GM23338 (cell line): ENCODE results near the gene CCDC197. TPM values are rescaled to one million over a fixed set of nuclear protein-coding genes. Genes with fewer than 3 reads are reported as not detected.

ENCODE experiments used
- POLR2AphosphoS5 ChIP-seq: IDR thresholded peaks from 2 replicates; pipeline ENCODE4 v1.6.1; 2016; ENCODE audit warnings: antibody characterized with exemption, low read depth
- ZNF114 ChIP-seq: fragments of 250-450 bp; sonication (Bioruptor Pico); IDR thresholded peaks from 2 replicates; pipeline ENCODE4 v1.5.0; 2020; ENCODE audit warnings: mild to moderate bottlenecking, moderate library complexity
- polyA plus RNA-seq: library from polyadenylated mRNA; unstranded; fragments of >200 nt; fragmentation: Nextera tagmentation; extraction: Ambion mirVana; gene quantifications from 2 replicates; pipeline ENCODE4 v1.2.1, GENCODE V29; 2016
- total RNA-seq: library from RNA; depleted of rRNA; stranded (reverse); fragments of >200 nt; shearing (Covaris generic); gene quantifications from 2 replicates; pipeline ENCODE4 v1.2.3, GENCODE V29; 2014
- TF ChIP-seq, protein P1 (sequence below): fragments of 250-450 bp; sonication (Bioruptor Pico); IDR thresholded peaks from 2 replicates; pipeline ENCODE4 v1.5.0; 2020; ENCODE audit warnings: mild to moderate bottlenecking, moderate library complexity
- TF ChIP-seq, protein P2 (sequence below): IDR thresholded peaks from one replicate; pipeline ENCODE4 v1.6.1; 2018; ENCODE audit warnings: antibody characterized with exemption; ENCODE audit not compliant: unreplicated experiment
- TF ChIP-seq, protein P3 (sequence below), 2 experiments: fragments of 200-600 bp in 1 of 2; sonication (generic) in 1 of 2; conservative IDR thresholded peaks; 2 replicates each; pipeline versions ENCODE4 v1.5.1 to v1.6.1; 2016 to 2017; ENCODE audit warnings: antibody characterized with exemption in 2 of 2, low read depth in 2 of 2, mild to moderate bottlenecking in 2 of 2, moderate library complexity in 1 of 2

CCDC197 gene
- total and polyA plus RNA-seq, 2 experiments from 2014 or later = not detected

DNA sequence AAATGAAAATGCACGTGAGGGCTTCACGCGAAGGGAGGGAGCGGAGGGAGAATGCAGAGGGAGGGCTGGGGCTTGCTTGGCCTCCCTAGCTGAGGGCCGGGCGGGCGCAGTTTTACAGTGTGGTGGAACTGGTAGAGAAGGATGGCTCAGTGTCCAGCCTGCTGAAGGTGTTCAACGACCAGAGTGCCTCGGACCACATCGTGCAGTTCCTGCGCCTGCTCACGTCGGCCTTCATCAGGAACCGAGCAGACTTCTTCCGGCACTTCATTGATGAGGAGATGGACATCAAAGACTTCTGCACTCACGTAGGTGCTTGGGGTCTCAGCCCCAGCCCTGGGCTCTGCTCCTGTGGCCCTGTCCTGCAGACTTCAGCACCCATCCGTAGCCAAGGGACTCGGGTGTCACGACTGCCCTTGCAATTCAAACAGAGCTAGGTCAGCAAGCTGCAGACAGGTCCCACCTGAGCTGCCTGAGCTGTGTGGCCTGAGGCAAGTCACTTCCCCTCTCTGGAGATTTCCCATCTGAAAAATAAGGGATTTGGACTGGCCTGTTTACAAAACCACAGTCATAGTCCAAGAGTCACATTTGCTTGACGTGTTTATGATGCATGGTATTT lies 47.5 kb downstream of the CCDC197 start (continued):
- TF ChIP-seq, protein P1, sequence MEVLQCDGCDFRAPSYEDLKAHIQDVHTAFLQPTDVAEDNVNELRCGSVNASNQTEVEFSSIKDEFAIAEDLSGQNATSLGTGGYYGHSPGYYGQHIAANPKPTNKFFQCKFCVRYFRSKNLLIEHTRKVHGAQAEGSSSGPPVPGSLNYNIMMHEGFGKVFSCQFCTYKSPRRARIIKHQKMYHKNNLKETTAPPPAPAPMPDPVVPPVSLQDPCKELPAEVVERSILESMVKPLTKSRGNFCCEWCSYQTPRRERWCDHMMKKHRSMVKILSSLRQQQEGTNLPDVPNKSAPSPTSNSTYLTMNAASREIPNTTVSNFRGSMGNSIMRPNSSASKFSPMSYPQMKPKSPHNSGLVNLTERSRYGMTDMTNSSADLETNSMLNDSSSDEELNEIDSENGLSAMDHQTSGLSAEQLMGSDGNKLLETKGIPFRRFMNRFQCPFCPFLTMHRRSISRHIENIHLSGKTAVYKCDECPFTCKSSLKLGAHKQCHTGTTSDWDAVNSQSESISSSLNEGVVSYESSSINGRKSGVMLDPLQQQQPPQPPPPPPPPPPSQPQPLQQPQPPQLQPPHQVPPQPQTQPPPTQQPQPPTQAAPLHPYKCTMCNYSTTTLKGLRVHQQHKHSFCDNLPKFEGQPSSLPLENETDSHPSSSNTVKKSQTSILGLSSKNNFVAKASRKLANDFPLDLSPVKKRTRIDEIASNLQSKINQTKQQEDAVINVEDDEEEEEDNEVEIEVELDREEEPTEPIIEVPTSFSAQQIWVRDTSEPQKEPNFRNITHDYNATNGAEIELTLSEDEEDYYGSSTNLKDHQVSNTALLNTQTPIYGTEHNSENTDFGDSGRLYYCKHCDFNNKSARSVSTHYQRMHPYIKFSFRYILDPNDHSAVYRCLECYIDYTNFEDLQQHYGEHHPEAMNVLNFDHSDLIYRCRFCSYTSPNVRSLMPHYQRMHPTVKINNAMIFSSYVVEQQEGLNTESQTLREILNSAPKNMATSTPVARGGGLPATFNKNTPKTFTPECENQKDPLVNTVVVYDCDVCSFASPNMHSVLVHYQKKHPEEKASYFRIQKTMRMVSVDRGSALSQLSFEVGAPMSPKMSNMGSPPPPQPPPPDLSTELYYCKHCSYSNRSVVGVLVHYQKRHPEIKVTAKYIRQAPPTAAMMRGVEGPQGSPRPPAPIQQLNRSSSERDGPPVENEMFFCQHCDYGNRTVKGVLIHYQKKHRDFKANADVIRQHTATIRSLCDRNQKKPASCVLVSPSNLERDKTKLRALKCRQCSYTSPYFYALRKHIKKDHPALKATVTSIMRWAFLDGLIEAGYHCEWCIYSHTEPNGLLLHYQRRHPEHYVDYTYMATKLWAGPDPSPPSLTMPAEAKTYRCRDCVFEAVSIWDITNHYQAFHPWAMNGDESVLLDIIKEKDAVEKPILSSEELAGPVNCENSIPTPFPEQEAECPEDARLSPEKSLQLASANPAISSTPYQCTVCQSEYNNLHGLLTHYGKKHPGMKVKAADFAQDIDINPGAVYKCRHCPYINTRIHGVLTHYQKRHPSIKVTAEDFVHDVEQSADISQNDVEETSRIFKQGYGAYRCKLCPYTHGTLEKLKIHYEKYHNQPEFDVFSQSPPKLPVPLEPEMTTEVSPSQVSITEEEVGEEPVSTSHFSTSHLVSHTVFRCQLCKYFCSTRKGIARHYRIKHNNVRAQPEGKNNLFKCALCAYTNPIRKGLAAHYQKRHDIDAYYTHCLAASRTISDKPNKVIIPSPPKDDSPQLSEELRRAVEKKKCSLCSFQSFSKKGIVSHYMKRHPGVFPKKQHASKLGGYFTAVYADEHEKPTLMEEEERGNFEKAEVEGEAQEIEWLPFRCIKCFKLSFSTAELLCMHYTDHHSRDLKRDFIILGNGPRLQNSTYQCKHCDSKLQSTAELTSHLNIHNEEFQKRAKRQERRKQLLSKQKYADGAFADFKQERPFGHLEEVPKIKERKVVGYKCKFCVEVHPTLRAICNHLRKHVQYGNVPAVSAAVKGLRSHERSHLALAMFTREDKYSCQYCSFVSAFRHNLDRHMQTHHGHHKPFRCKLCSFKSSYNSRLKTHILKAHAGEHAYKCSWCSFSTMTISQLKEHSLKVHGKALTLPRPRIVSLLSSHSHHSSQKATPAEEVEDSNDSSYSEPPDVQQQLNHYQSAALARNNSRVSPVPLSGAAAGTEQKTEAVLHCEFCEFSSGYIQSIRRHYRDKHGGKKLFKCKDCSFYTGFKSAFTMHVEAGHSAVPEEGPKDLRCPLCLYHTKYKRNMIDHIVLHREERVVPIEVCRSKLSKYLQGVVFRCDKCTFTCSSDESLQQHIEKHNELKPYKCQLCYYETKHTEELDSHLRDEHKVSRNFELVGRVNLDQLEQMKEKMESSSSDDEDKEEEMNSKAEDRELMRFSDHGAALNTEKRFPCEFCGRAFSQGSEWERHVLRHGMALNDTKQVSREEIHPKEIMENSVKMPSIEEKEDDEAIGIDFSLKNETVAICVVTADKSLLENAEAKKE (CRISPR knock-in tag) = no peak
- TF ChIP-seq, protein P2, sequence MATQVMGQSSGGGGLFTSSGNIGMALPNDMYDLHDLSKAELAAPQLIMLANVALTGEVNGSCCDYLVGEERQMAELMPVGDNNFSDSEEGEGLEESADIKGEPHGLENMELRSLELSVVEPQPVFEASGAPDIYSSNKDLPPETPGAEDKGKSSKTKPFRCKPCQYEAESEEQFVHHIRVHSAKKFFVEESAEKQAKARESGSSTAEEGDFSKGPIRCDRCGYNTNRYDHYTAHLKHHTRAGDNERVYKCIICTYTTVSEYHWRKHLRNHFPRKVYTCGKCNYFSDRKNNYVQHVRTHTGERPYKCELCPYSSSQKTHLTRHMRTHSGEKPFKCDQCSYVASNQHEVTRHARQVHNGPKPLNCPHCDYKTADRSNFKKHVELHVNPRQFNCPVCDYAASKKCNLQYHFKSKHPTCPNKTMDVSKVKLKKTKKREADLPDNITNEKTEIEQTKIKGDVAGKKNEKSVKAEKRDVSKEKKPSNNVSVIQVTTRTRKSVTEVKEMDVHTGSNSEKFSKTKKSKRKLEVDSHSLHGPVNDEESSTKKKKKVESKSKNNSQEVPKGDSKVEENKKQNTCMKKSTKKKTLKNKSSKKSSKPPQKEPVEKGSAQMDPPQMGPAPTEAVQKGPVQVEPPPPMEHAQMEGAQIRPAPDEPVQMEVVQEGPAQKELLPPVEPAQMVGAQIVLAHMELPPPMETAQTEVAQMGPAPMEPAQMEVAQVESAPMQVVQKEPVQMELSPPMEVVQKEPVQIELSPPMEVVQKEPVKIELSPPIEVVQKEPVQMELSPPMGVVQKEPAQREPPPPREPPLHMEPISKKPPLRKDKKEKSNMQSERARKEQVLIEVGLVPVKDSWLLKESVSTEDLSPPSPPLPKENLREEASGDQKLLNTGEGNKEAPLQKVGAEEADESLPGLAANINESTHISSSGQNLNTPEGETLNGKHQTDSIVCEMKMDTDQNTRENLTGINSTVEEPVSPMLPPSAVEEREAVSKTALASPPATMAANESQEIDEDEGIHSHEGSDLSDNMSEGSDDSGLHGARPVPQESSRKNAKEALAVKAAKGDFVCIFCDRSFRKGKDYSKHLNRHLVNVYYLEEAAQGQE = no peak
- TF ChIP-seq ZNF114 (CRISPR knock-in tag) = no peak
- TF ChIP-seq, protein P3, sequence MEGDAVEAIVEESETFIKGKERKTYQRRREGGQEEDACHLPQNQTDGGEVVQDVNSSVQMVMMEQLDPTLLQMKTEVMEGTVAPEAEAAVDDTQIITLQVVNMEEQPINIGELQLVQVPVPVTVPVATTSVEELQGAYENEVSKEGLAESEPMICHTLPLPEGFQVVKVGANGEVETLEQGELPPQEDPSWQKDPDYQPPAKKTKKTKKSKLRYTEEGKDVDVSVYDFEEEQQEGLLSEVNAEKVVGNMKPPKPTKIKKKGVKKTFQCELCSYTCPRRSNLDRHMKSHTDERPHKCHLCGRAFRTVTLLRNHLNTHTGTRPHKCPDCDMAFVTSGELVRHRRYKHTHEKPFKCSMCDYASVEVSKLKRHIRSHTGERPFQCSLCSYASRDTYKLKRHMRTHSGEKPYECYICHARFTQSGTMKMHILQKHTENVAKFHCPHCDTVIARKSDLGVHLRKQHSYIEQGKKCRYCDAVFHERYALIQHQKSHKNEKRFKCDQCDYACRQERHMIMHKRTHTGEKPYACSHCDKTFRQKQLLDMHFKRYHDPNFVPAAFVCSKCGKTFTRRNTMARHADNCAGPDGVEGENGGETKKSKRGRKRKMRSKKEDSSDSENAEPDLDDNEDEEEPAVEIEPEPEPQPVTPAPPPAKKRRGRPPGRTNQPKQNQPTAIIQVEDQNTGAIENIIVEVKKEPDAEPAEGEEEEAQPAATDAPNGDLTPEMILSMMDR (conservative IDR thresholded peaks at IDR 0.05; ENCODE audit: low read depth in 2 of 2) = no peak
- TF ChIP-seq POLR2AphosphoS5 = no peak
